Measurements from ENCODE around the gene FCAR.
"Not testable (repeated sequence)": the region's sequence is repeated elsewhere in the genome, so short reads cannot be mapped to it uniquely, and the experiment has no call there.

FCAR gene

GRCh38 chr19:54873990-54874389, at the start of gene FCAR:
TSS of gene FCAR (plus strand) at chr19:54874235. CDS start at chr19:54874290, 55 bp downstream.
- no peak for DNase-seq (ENCODE audit: low read depth in 2 of 2)

- DNase-seq (ENCODE audit: low read depth in 2 of 2), result not testable (repeated sequence)
Measured at GRCh38 chr19:54824416-54824815, 49.6 kb upstream of the FCAR start.

GRCh38 chr19:54825326-54825725, 48.7 kb upstream of the FCAR start:
- DNase-seq (ENCODE audit: low read depth in 2 of 2), result not testable (repeated sequence)

- DNase-seq (ENCODE audit: low read depth in 2 of 2), result not testable (repeated sequence)
Measured at GRCh38 chr19:54828064-54828463, 46.0 kb upstream of the FCAR start.

- not testable (repeated sequence) for DNase-seq (ENCODE audit: low read depth in 2 of 2)
Measured at GRCh38 chr19:54832496-54832895, 41.5 kb upstream of the FCAR start, which contains the start of gene KIR2DS4. TSS of gene KIR2DS4 (plus strand) at chr19:54832676.

GRCh38 chr19:54835126-54835525, 38.9 kb upstream of the FCAR start:
- peak in 1 of 2 donors; percentile 21 for DNase-seq (ENCODE audit: low read depth in 2 of 2)

- not testable (repeated sequence) for DNase-seq (ENCODE audit: low read depth in 2 of 2)
Measured at GRCh38 chr19:54837522-54837921, 36.5 kb upstream of the FCAR start.

GRCh38 chr19:54843171-54843570, 30.9 kb upstream of the FCAR start:
- not testable (repeated sequence) for DNase-seq (ENCODE audit: low read depth in 2 of 2)

GRCh38 chr19:54850061-54850640, 23.9 kb upstream of the FCAR start, which contains the start of gene KIR3DL2:
TSS of gene KIR3DL2 (plus strand) at chr19:54850443. CDS start at chr19:54850476, 33 bp downstream.
- DNase-seq (ENCODE audit: low read depth in 2 of 2), result not testable (repeated sequence)

- DNase-seq (ENCODE audit: low read depth in 2 of 2), result no peak
Measured at GRCh38 chr19:54850930-54851329, 23.1 kb upstream of the FCAR start.

GRCh38 chr19:54851353-54851752, 22.7 kb upstream of the FCAR start:
- DNase-seq (ENCODE audit: low read depth in 2 of 2), result no peak

GRCh38 chr19:54855241-54855640, 18.8 kb upstream of the FCAR start:
- not testable (repeated sequence) for DNase-seq (ENCODE audit: low read depth in 2 of 2)

GRCh38 chr19:54858476-54858875, 15.6 kb upstream of the FCAR start:
- DNase-seq (ENCODE audit: low read depth in 2 of 2), result not testable (repeated sequence)

GRCh38 chr19:54859421-54859820, 14.6 kb upstream of the FCAR start:
- DNase-seq (ENCODE audit: low read depth in 2 of 2), result not testable (repeated sequence)

- DNase-seq (ENCODE audit: low read depth in 2 of 2), result not testable (repeated sequence)
Measured at GRCh38 chr19:54863459-54863858, 10.6 kb upstream of the FCAR start.

GRCh38 chr19:54871696-54872095, 2.3 kb upstream of the FCAR start:
- DNase-seq (ENCODE audit: low read depth in 2 of 2), result no peak

- no peak for DNase-seq (ENCODE audit: low read depth in 2 of 2)
Measured at GRCh38 chr19:54875506-54875905, 1.5 kb downstream of the FCAR start.

- DNase-seq (ENCODE audit: low read depth in 2 of 2), result no peak
Measured at GRCh38 chr19:54877471-54877870, 3.4 kb downstream of the FCAR start.

GRCh38 chr19:54881884-54882283, 7.8 kb downstream of the FCAR start:
- DNase-seq (ENCODE audit: low read depth in 2 of 2), result no peak

- DNase-seq (ENCODE audit: low read depth in 2 of 2), result no peak
Measured at GRCh38 chr19:54882758-54883157, 8.7 kb downstream of the FCAR start.

- DNase-seq (ENCODE audit: low read depth in 2 of 2), result no peak
Measured at GRCh38 chr19:54883228-54883627, 9.2 kb downstream of the FCAR start.

GRCh38 chr19:54888239-54888638, 14.2 kb downstream of the FCAR start:
- no peak for DNase-seq (ENCODE audit: low read depth in 2 of 2)

- DNase-seq (ENCODE audit: low read depth in 2 of 2), result no peak
Measured at GRCh38 chr19:54889566-54889965, 15.5 kb downstream of the FCAR start.

- DNase-seq (ENCODE audit: low read depth in 2 of 2), result no peak
Measured at GRCh38 chr19:54893406-54893805, 19.4 kb downstream of the FCAR start.
